Smooth muscle cell (in vitro differentiated cells): Measurements from ENCODE around the gene NKD1. TPM values are rescaled to one million over a fixed set of nuclear protein-coding genes. Genes with fewer than 3 reads are reported as not detected.

Experiments
- DNase-seq: peaks from one replicate; lab custom pipeline; 2025; ENCODE audit not compliant: unreplicated experiment; lab: John Stamatoyannopoulos, UW
- H2AFZ ChIP-seq: fragments of 200-600 bp; sonication (generic); 2 replicates; pipeline ENCODE4 v1.6.0; 2016; ENCODE audit warnings: antibody characterized with exemption, low read depth, mild to moderate bottlenecking
- H3F3A ChIP-seq: fragments of 200-600 bp; sonication (generic); 2 replicates; pipeline ENCODE4 v1.6.0; 2017; ENCODE audit warnings: antibody characterized with exemption, low read depth
- H3K27ac ChIP-seq: fragments of 200-600 bp; sonication (generic); 2 replicates; pipeline ENCODE4 v1.5.1; 2016; ENCODE audit warnings: low read depth, mild to moderate bottlenecking
- H3K27me3 ChIP-seq: fragments of 200-600 bp; sonication (generic); 2 replicates; pipeline ENCODE4 v1.6.1; 2016; ENCODE audit warnings: low read depth, mild to moderate bottlenecking
- H3K36me3 ChIP-seq: fragments of 200-600 bp; sonication (generic); 2 replicates; pipeline ENCODE4 v1.5.1; 2016; ENCODE audit warnings: low read depth
- H3K4me1 ChIP-seq: fragments of 200-600 bp; sonication (generic); 2 replicates; pipeline ENCODE4 v1.5.1; 2016; ENCODE audit warnings: low read depth
- H3K4me2 ChIP-seq: fragments of 200-600 bp; sonication (generic); 2 replicates; pipeline ENCODE4 v1.6.0; 2016; ENCODE audit warnings: mild to moderate bottlenecking
- H3K4me3 ChIP-seq: fragments of 200-600 bp; sonication (generic); 2 replicates; pipeline ENCODE4 v1.5.1; 2016; ENCODE audit warnings: mild to moderate bottlenecking
- H3K79me2 ChIP-seq: fragments of 200-600 bp; sonication (generic); 2 replicates; pipeline ENCODE4 v1.6.0; 2016; ENCODE audit warnings: low read depth, mild to moderate bottlenecking
- H3K9ac ChIP-seq: fragments of 200-600 bp; sonication (generic); 2 replicates; pipeline ENCODE4 v1.6.0; 2016; ENCODE audit warnings: low read depth
- H3K9me3 ChIP-seq: fragments of 200-600 bp; sonication (generic); replicated peaks from 2 replicates; pipeline ENCODE4 v1.5.1; 2016; ENCODE audit warnings: low read depth
- H4K20me1 ChIP-seq: fragments of 200-600 bp; sonication (generic); 2 replicates; pipeline ENCODE4 v1.6.0; 2016; ENCODE audit warnings: low read depth
- CTCF ChIP-seq: fragments of 200-600 bp; sonication (generic); IDR thresholded peaks from 2 replicates; pipeline ENCODE4 v1.5.1; 2017; ENCODE audit warnings: borderline replicate concordance, mild to moderate bottlenecking, antibody characterized with exemption; ENCODE audit not compliant: insufficient read depth, poor library complexity, severe bottlenecking
- WGBS: methylation state at CpG from one replicate; pipeline ENCODE4 v1.1.7; 2016; ENCODE audit warnings: low lambda C conversion rate; 5-methylcytosine and 5-hydroxymethylcytosine counted together
- polyA plus RNA-seq: library from polyadenylated mRNA; unstranded; fragments of >200 nt; fragmentation: Nextera tagmentation; extraction: Ambion mirVana; gene quantifications from 2 replicates; pipeline ENCODE4 v1.2.1, GENCODE V29; 2016
- total RNA-seq: library from RNA; depleted of rRNA; stranded (reverse); fragments of >200 nt; gene quantifications from 2 replicates; pipeline ENCODE4 v1.2.3, GENCODE V29; 2014

The NKD1 gene
- total and polyA plus RNA-seq, 2 experiments from 2014 or later, result 4.5 to 18.8 TPM

GRCh38 chr16:50553731-50554360, 5.7 kb downstream of the NKD1 start:
- no peak for TF ChIP-seq CTCF
- DNase-seq, result no peak
- Histone ChIP-seq H3K4me2 (no peak overlapping the region), H4K20me1 (peaks cover 35% of the 10 kb centered on the region), H2AFZ (no peak overlapping the region), H3K4me1 (peaks cover 16% of the 10 kb centered on the region), H3K27ac (no peak overlapping the region), H3K79me2 (peaks cover 13% of the 10 kb centered on the region), H3K4me3 (no peak overlapping the region), H3F3A (no peaks in the 10 kb centered on the region), H3K9ac (no peak overlapping the region), H3K27me3 (no peaks in the 10 kb centered on the region), H3K36me3 (no peaks in the 10 kb centered on the region), H3K9me3 (no peaks in the 10 kb centered on the region)
- WGBS, result 94% methylated on average over 7 of the region's 7 CpGs

GRCh38 chr16:50555269-50555875, 7.2 kb downstream of the NKD1 start:
- no peaks in the 10 kb centered on the region for H3K36me3 ChIP-seq
- no peak for DNase-seq
- no peak overlapping the region for H3K4me3 ChIP-seq
- no peaks in the 10 kb centered on the region for H3K27me3 ChIP-seq
- H3K79me2 ChIP-seq, result peaks cover 9% of the 10 kb centered on the region
- TF ChIP-seq CTCF, result no peak
- peaks cover 38% of the 10 kb centered on the region for H4K20me1 ChIP-seq
- WGBS, result 93% methylated on average over 8 of the region's 10 CpGs
- H3K4me2 ChIP-seq, result no peak overlapping the region
- H3K9ac ChIP-seq, result no peak overlapping the region
- no peak overlapping the region for H2AFZ ChIP-seq
- peaks cover 12% of the 10 kb centered on the region for H3K4me1 ChIP-seq
- no peaks in the 10 kb centered on the region for H3K9me3 ChIP-seq
- no peak overlapping the region for H3K27ac ChIP-seq
- H3F3A ChIP-seq, result no peaks in the 10 kb centered on the region

GRCh38 chr16:50555952-50556673, 7.9 kb downstream of the NKD1 start:
- no peak for DNase-seq
- Histone ChIP-seq H3K27me3 (no peaks in the 10 kb centered on the region), H3F3A (no peaks in the 10 kb centered on the region), H3K36me3 (no peaks in the 10 kb centered on the region), H3K4me3 (no peak overlapping the region), H3K4me1 (peaks cover 4% of the 10 kb centered on the region), H3K27ac (no peak overlapping the region), H3K9ac (no peak overlapping the region), H2AFZ (no peak overlapping the region), H3K9me3 (no peaks in the 10 kb centered on the region), H4K20me1 (peaks cover 38% of the 10 kb centered on the region), H3K79me2 (peaks cover 9% of the 10 kb centered on the region), H3K4me2 (no peak overlapping the region)
- TF ChIP-seq CTCF, result no peak
- WGBS, result 88% methylated on average over 18 of the region's 18 CpGs
